Activated naive CD8-positive, alpha-beta T cell treated with anti-CD3 and anti-CD28 coated beads for 36 hours (primary cell): Measurements from ENCODE around the gene WDR4. TPM values are rescaled to one million over a fixed set of nuclear protein-coding genes. Genes with fewer than 3 reads are reported as not detected.
A peak's percentile ranks its signal among the peaks of the same experiment; 100 is the strongest.

Source experiments
- DNase-seq: peaks from one replicate; pipeline ENCODE4 v3.0.0; 2021
- H3K27ac Mint-ChIP-seq: one replicate; pipeline ENCODE4 v1.8.0; 2022; ENCODE audit warnings: mild to moderate bottlenecking, moderate library complexity, mixed read lengths
- H3K27me3 Mint-ChIP-seq: one replicate; pipeline ENCODE4 v1.8.0; 2022; ENCODE audit warnings: mild to moderate bottlenecking, mixed read lengths
- H3K36me3 Mint-ChIP-seq: one replicate; pipeline ENCODE4 v1.8.0; 2021; ENCODE audit warnings: mild to moderate bottlenecking, mixed read lengths
- H3K4me1 Mint-ChIP-seq: one replicate; pipeline ENCODE4 v1.8.0; 2021; ENCODE audit warnings: mixed read lengths
- H3K4me3 Mint-ChIP-seq: one replicate; pipeline ENCODE4 v1.8.0; 2022; ENCODE audit warnings: mild to moderate bottlenecking, moderate library complexity, mixed read lengths
- H3K9me3 Mint-ChIP-seq: one replicate; pipeline ENCODE4 v1.8.0; 2022; ENCODE audit warnings: mixed read lengths
- total RNA-seq, 2 experiments: library from RNA; stranded (reverse); gene quantifications; one replicate each; pipeline ENCODE4 v1.2.3, GENCODE V29; 2021

Gene WDR4
- total RNA-seq, 2 experiments from 2014 or later, result 54.0 to 56.7 TPM

- DNase-seq, result no peak
- H3K27ac Mint-ChIP-seq, result no peak overlapping the region
- no peaks in the 10 kb centered on the region for H3K27me3 Mint-ChIP-seq
- peaks cover 12% of the 10 kb centered on the region for H3K4me1 Mint-ChIP-seq
- H3K4me3 Mint-ChIP-seq, result no peak overlapping the region
- H3K9me3 Mint-ChIP-seq, result no peaks in the 10 kb centered on the region
- H3K36me3 Mint-ChIP-seq, result peaks cover 25% of the 10 kb centered on the region
Measured at GRCh38 chr21:42861848-42862400, 17.4 kb downstream of the WDR4 start.

GRCh38 chr21:42861311-42861847 is 18.0 kb downstream of the WDR4 start:
- DNase-seq, result no peak
- Mint-ChIP-seq H3K4me1 (peaks cover 12% of the 10 kb centered on the region), H3K4me3 (no peak overlapping the region), H3K27ac (no peak overlapping the region), H3K36me3 (peaks cover 23% of the 10 kb centered on the region), H3K9me3 (no peaks in the 10 kb centered on the region), H3K27me3 (no peaks in the 10 kb centered on the region)

DNA sequence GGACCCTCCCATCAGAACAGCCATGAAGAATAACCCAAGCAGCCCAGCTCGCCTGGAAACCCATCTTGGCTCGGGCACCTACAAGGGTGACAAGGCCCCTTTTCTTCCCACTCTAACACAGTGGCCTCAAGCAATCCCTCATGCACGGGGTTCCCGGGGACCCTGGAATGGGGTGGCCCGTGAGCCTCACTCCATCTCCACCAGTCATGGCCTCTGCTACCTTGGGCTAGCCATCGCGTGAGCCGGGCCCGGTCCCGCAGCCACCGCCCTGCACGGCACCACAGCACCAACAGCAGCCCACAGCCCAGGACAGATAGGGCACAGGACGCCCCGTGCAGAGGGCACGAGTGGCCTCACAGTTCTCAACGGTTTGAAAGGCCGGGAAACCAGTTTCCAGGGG is 19.0 kb downstream of the WDR4 start:
- no peak overlapping the region for H3K27ac Mint-ChIP-seq
- H3K36me3 Mint-ChIP-seq, result peaks cover 23% of the 10 kb centered on the region
- peaks cover 7% of the 10 kb centered on the region for H3K4me1 Mint-ChIP-seq
- no peak for DNase-seq
- H3K27me3 Mint-ChIP-seq, result no peaks in the 10 kb centered on the region
- no peak overlapping the region for H3K4me3 Mint-ChIP-seq
- H3K9me3 Mint-ChIP-seq, result no peaks in the 10 kb centered on the region

DNA sequence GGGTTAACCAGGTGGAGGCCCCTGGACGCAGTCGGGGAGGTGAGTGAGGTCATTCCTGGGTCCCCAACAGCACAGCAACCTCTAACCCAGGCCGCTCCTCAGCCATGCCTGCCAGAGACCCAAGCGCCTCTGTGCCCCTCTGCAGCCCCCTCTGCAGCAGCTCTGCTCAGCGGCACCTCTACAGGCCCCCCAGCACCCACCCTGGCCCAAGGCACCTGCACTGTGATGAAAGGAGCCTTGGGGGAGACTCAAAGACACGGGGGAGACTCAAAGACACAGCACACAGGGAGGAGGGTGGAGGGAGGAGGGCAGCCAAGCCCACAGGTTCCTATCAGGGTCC is 19.5 kb downstream of the WDR4 start:
- no peak for DNase-seq
- peaks cover 7% of the 10 kb centered on the region for H3K4me1 Mint-ChIP-seq
- H3K27me3 Mint-ChIP-seq, result no peaks in the 10 kb centered on the region
- H3K4me3 Mint-ChIP-seq, result no peak overlapping the region
- peaks cover 25% of the 10 kb centered on the region for H3K36me3 Mint-ChIP-seq
- H3K27ac Mint-ChIP-seq, result no peak overlapping the region
- no peaks in the 10 kb centered on the region for H3K9me3 Mint-ChIP-seq

- no peak overlapping the region for H3K27ac Mint-ChIP-seq
- peaks cover 21% of the 10 kb centered on the region for H3K36me3 Mint-ChIP-seq
- no peaks in the 10 kb centered on the region for H3K9me3 Mint-ChIP-seq
- H3K4me3 Mint-ChIP-seq, result no peak overlapping the region
- H3K27me3 Mint-ChIP-seq, result no peaks in the 10 kb centered on the region
- peaks cover 4% of the 10 kb centered on the region for H3K4me1 Mint-ChIP-seq
- DNase-seq, result no peak
Measured at GRCh38 chr21:42858957-42859890, 20.1 kb downstream of the WDR4 start.

DNA sequence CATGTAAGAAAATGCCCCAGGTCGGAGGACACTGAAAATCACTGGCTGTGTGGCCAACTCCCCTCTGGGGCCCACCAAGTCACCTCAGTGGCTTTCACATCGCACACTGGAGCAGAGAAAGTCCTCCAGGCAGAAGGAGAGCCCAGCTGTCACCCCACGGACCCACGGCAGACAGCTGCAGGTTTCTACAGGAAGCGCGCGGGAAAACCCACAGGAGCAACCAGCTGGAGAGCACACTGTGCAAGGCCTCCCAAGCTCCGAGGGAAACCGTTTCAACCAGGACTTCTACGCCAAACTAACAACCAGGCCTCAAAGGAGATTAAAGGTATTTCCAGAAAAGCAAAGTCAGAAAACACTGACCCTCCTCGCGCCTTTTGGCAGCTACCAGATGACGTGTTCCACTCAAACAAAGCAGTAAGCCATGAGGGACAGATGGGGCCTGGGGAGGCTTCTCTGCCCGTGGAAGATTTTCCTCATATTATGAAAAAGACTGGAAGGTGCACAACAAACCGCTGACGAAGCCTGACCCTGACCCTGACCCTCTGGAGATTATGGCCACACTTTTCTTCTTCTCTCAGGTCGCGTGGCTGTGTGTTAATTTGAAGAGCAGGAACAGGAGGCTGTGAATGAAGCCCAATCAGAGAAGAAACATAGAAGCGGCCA is 21.0 kb downstream of the WDR4 start:
- Mint-ChIP-seq H3K4me3 (no peak overlapping the region), H3K9me3 (no peaks in the 10 kb centered on the region), H3K36me3 (peaks cover 21% of the 10 kb centered on the region), H3K27ac (no peak overlapping the region), H3K4me1 (peaks cover 4% of the 10 kb centered on the region), H3K27me3 (no peaks in the 10 kb centered on the region)
- no peak for DNase-seq

DNA sequence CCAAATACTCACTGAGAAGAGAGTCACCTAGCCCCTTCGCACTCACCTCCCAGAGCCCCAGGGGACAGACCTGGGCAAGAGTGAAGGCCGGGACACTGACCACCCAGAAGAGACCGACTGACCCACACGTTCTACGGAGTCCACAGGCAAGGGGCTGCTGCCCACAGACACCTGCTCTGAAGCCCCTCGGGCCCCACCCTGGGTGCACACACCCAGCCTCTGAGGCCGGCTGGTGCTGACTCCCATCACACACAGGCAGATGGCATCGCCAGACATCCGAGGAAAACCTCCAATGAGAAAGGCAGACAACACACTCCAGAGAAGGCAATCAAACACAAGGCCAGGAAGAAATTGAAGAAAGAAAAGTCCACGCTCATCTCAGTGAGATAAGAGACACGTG is 22.1 kb downstream of the WDR4 start:
- Mint-ChIP-seq H3K27me3 (no peaks in the 10 kb centered on the region), H3K9me3 (no peaks in the 10 kb centered on the region), H3K36me3 (peaks cover 17% of the 10 kb centered on the region), H3K4me3 (no peak overlapping the region), H3K4me1 (peaks cover 4% of the 10 kb centered on the region), H3K27ac (no peak overlapping the region)
- DNase-seq, result no peak

DNA sequence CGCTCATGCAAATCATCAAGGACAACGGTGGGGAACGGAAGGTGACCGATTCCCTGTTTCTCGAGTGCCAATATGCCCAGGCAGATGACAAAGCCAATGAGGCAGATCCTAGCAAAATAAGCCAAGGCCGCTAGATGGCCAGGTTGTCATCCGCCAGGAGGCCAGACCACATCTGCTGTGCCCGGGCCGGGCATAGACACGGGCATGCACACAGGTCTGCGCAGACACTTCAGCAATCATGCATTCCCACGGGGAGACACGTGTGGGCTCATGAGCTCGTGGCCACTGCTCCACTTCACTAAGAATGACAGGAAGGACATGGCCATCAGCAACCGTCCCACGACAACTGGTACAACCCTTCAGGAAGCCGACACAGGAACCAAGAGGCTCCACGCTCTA is 23.4 kb downstream of the WDR4 start:
- Mint-ChIP-seq H3K27me3 (no peaks in the 10 kb centered on the region), H3K4me1 (peaks cover 4% of the 10 kb centered on the region), H3K36me3 (peaks cover 23% of the 10 kb centered on the region), H3K9me3 (no peaks in the 10 kb centered on the region), H3K4me3 (no peak overlapping the region), H3K27ac (no peak overlapping the region)
- DNase-seq, result no peak

GRCh38 chr21:42855171-42855936 is 24.0 kb downstream of the WDR4 start:
- H3K4me1 Mint-ChIP-seq, result peaks cover 5% of the 10 kb centered on the region
- no peaks in the 10 kb centered on the region for H3K9me3 Mint-ChIP-seq
- H3K36me3 Mint-ChIP-seq, result peaks cover 26% of the 10 kb centered on the region
- H3K4me3 Mint-ChIP-seq, result no peak overlapping the region
- no peak for DNase-seq
- no peak overlapping the region for H3K27ac Mint-ChIP-seq
- H3K27me3 Mint-ChIP-seq, result no peaks in the 10 kb centered on the region

- no peak overlapping the region for H3K4me3 Mint-ChIP-seq
- no peak overlapping the region for H3K27ac Mint-ChIP-seq
- H3K36me3 Mint-ChIP-seq, result peaks cover 33% of the 10 kb centered on the region
- H3K9me3 Mint-ChIP-seq, result no peaks in the 10 kb centered on the region
- no peak for DNase-seq
- H3K27me3 Mint-ChIP-seq, result no peaks in the 10 kb centered on the region
- peaks cover 7% of the 10 kb centered on the region for H3K4me1 Mint-ChIP-seq
Measured at GRCh38 chr21:42854246-42855010, 24.9 kb downstream of the WDR4 start.

DNA sequence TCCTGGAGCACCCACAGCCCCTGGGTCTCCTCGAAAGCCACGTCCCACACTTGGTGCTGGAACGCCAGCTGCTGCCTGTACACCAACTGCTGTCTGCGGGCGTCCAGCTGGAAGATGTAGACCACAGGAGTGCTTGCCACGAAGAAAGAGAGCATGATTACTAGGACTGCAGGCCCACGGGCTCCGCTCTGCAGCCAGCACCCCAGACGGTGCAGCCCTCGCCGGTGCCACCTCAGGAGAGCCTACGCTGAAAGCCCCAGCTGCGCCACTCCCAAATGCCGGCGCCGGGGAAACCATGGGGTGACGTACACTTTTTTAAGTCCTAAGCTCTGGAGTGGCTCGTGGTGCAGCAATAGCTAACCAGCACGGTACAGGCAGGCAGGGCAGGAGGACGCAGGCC is 25.7 kb downstream of the WDR4 start:
- H3K9me3 Mint-ChIP-seq, result no peaks in the 10 kb centered on the region

DNA sequence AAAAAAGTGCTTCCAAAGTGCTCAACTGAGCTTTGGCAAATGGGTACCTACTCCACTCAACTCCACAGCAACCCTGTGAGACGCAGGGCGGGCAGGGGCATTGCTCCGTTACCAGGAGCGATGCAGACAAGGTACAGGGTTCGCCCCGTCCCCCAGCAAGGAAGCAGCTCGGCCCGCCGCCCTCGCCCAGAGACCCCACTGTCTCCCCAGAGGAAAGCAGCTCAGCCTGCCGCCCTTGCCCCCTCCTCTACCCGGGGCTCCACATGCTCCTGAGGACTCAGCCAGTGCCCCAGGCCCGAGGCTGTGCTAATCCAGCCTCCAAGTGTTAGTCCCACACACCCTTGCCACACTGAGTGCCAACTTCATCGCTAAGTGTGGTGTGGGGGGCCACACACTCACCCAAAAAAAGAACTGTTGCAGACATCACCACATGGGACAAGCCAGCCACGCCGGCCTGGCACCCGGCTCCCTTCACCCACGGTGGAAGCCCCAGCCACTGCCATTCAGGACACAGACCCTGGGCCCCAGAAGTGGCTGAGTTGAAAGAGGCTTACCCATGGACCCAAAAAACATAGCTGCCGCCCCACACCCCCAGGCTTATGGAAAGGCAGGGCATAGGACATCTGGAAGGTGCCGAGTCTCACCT is 26.3 kb downstream of the WDR4 start:
- no peaks in the 10 kb centered on the region for H3K27me3 Mint-ChIP-seq
- DNase-seq, result no peak
- H3K9me3 Mint-ChIP-seq, result no peaks in the 10 kb centered on the region
- H3K4me3 Mint-ChIP-seq, result no peak overlapping the region
- peaks cover 7% of the 10 kb centered on the region for H3K4me1 Mint-ChIP-seq
- H3K27ac Mint-ChIP-seq, result no peak overlapping the region
- H3K36me3 Mint-ChIP-seq, result peaks cover 36% of the 10 kb centered on the region

More for the DNA sequence above, 25.7 kb downstream of the WDR4 start:
- H3K36me3 Mint-ChIP-seq, result peaks cover 36% of the 10 kb centered on the region
- peaks cover 7% of the 10 kb centered on the region for H3K4me1 Mint-ChIP-seq
- no peak for DNase-seq
- no peak overlapping the region for H3K27ac Mint-ChIP-seq
- no peaks in the 10 kb centered on the region for H3K27me3 Mint-ChIP-seq
- H3K4me3 Mint-ChIP-seq, result no peak overlapping the region

- H3K9me3 Mint-ChIP-seq, result no peaks in the 10 kb centered on the region
- H3K36me3 Mint-ChIP-seq, result peaks cover 35% of the 10 kb centered on the region
- H3K4me3 Mint-ChIP-seq, result no peak overlapping the region
- peak overlapping the region; percentile 12 for H3K27ac Mint-ChIP-seq
- DNase-seq, result no peak
- peaks cover 7% of the 10 kb centered on the region for H3K4me1 Mint-ChIP-seq
- H3K27me3 Mint-ChIP-seq, result no peaks in the 10 kb centered on the region
Measured at GRCh38 chr21:42851812-42852665, 27.3 kb downstream of the WDR4 start.
